H1 (cell line): ENCODE results near the gene EEF1AKMT2. TPM values are rescaled to one million over a fixed set of nuclear protein-coding genes. Genes with fewer than 3 reads are reported as not detected.

Experiments
- CBX8 ChIP-seq: fragments of 300-800, 300-1000 bp; sonication (generic); IDR thresholded peaks from 2 replicates; pipeline ENCODE4 v1.7.1; 2016; ENCODE audit warnings: low read depth, low read length, borderline replicate concordance
- RFX5 ChIP-seq: IDR thresholded peaks from 2 replicates; pipeline ENCODE4 v1.6.1; 2011; ENCODE audit warnings: low read depth, low read length, improper control_type of control experiment, borderline replicate concordance
- SP1 ChIP-seq: IDR thresholded peaks from 2 replicates; pipeline ENCODE4 v1.6.1; 2011; ENCODE audit warnings: low read depth, low read length
- polyA plus RNA-seq, 7 experiments: library from polyadenylated mRNA; depleted of rRNA in 3 of 7; stranded (reverse) in 5 of 7; unstranded in 2 of 7; fragments of >200 nt in 5 of 7; fragments of 200-250 nt in 2 of 7; gene quantifications; 1 replicate in 5 of 7; 2 replicates in 1 of 7; 4 replicates in 1 of 7; pipeline versions ENCODE4 v1.2.1 to v1.2.3, GENCODE V29; 2011 to 2013; ENCODE audit warnings: missing spikeins in 2 of 7, mixed read lengths in 2 of 7
- total RNA-seq: library from RNA; stranded (reverse); fragmentation: NEBNext Ultra II Directional; extraction: Animal tissue kit (Norgen Biotek cat#: 25700); gene quantifications from 2 replicates; pipeline ENCODE4 v1.2.1, GENCODE V29; 2021

The EEF1AKMT2 gene
- total and polyA plus RNA-seq, 2 of the 8 experiments (the other 6 are each of a cell fraction or from before 2014, with no cell fraction given): 9.8 to 26.8 TPM

DNA sequence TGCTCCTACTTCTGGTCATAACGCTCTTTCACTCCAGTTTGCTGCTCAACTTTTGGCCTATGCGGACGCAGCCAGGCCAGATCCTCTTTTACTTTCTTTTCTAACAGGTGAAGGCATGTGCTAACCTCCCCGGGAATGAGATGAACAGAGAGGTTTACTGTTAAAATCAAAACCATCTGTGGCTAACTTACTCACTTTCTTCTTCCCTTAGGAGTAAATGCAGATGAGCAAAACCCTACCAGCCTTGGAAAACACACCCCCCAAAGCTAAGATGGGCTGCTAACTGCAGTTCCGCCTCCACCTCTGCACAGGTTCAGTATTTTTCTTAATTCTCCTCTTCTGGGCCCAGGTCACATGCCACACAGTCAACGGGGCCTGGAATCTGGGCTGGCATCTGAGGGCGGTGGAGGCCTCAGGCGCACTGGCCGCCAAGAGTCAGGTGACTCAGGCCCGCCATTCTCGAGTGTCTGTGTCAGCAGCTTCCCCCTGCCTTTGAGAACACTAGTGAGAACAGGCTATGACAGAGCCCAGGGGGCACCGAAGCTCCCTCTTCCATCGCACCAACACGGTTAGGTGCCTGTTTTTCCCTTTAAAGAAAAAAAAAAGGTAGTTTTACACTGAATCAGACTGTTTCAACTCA lies 58.6 kb downstream of the EEF1AKMT2 start (continued):
- TF ChIP-seq RFX5 (no peak), SP1 (no peak), CBX8 (no peak)
